ENCODE data around the gene SCAMP5.

- no peak for TF ChIP-seq CTCF (IDR thresholded peaks at IDR 0.05)
- TF ChIP-seq EZH2 (IDR thresholded peaks at IDR 0.05) = no peak
- TF ChIP-seq EZH2phosphoT487 (IDR thresholded peaks at IDR 0.05) = no peak
These were observed 49.0 kb downstream of the SCAMP5 start for GRCh38 chr15:75044258-75044878.
